Measurements from ENCODE around the gene C13orf42.

Gene C13orf42

DNA sequence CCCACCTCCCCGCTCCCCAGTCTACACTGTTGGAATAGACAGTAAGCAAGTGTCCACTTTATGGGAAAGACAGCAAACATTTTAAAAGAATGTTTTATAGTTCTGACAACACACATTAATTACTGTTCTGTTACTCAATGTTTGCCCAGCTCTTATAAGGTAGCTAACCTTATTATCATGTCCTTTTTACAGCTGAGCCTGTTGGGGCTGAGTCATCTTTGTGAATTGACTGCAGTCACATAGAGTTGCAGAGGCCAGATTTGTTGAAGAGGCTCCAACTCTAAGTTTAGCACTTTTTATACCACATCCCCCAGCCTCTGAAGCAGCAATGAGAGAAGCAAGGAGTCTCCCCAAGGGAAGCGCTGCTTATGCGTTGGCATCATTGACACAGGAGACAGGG is 76.2 kb downstream of the C13orf42 start:
- 93 to 100% methylated on average over 3 of the region's 3 CpGs for WGBS, 2 experiments (ENCODE audit: insufficient coverage in 2 of 2)
- no peaks in the 10 kb centered on the region for H3K4me1 ChIP-seq (ENCODE audit: control insufficient read depth, insufficient read depth, low read length, poor library complexity, severe bottlenecking)
- no peaks in the 10 kb centered on the region for H3K36me3 ChIP-seq (ENCODE audit: control insufficient read depth, insufficient read depth, low read length)
- no peaks in the 10 kb centered on the region for H3K9me3 ChIP-seq (ENCODE audit: control insufficient read depth, low read length)
- H3K4me3 ChIP-seq (ENCODE audit: extremely low read depth, insufficient read depth, low read length, poor library complexity, severe bottlenecking) = no peak overlapping the region
- H3K27ac ChIP-seq (ENCODE audit: low read depth, low read length, severe bottlenecking) = no peak overlapping the region

DNA sequence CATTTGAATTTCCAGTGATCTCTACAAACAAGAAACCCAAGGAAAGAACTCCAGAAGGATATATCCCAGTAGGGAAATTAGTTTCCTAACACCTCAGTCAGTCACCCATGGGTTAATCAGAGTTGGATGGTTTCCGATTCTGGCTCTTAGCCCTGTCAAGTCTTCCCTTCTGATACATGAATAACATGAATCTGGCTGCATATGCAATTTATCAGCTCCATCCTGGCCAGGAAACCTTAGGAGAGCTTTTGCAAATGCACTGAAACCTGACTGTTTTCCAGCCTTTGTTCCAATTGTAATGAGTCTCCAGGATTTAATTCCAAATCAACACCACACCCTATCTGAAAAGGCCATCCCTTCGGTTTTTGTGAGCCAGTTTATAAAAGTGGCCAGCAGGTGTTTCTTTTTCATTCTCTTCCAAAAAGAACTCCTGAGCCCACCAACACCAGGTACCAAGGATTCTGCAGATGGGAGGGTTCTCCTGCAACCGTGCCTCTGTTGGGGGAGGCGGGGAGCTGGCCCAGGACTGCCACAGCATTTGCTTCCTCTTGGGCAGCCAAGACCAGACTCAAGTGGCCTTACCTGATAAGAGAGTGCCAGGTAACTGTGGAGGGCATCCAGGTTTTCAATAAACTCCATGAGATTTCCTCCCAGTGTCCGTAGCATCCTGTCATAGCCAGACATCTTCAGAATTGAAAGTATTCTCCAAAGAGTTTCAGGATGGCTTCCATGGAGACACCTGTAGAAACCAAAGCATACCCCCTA is 77.5 kb downstream of the C13orf42 start:
- Histone ChIP-seq H3K27ac (ENCODE audit: low read depth, low read length, severe bottlenecking) (no peak overlapping the region), H3K36me3 (ENCODE audit: control insufficient read depth, insufficient read depth, low read length) (no peaks in the 10 kb centered on the region), H3K9me3 (ENCODE audit: control insufficient read depth, low read length) (no peaks in the 10 kb centered on the region), H3K4me1 (ENCODE audit: control insufficient read depth, insufficient read depth, low read length, poor library complexity, severe bottlenecking) (no peaks in the 10 kb centered on the region), H3K4me3 (ENCODE audit: extremely low read depth, insufficient read depth, low read length, poor library complexity, severe bottlenecking) (no peak overlapping the region)
- 71 to 96% methylated on average over 4 to 5 of the region's 5 CpGs for WGBS, 2 experiments (ENCODE audit: insufficient coverage in 2 of 2)

DNA sequence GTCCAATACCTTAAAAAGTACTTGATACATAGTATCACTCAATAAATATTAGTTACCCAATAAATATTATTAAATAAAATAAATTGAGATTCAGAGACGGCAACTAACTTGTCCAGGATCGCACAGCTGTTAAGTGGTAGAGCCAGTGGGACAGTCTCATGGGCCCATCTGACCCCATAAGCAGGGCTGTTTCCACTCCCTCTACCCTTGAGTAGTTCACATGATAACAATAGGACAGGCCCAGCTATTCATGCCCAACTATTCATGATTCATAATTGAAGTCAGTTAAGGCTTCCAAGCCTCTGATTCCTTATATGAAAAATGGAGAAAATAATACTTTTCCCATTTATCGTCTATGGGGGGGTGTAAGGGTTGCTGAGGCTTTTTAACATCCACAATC is 78.2 kb downstream of the C13orf42 start:
- Histone ChIP-seq H3K4me1 (ENCODE audit: control insufficient read depth, insufficient read depth, low read length, poor library complexity, severe bottlenecking) (no peaks in the 10 kb centered on the region), H3K4me3 (ENCODE audit: extremely low read depth, insufficient read depth, low read length, poor library complexity, severe bottlenecking) (no peak overlapping the region), H3K9me3 (ENCODE audit: control insufficient read depth, low read length) (no peaks in the 10 kb centered on the region), H3K27ac (ENCODE audit: low read depth, low read length, severe bottlenecking) (no peak overlapping the region), H3K36me3 (ENCODE audit: control insufficient read depth, insufficient read depth, low read length) (no peaks in the 10 kb centered on the region)
- WGBS, 2 experiments (ENCODE audit: insufficient coverage in 2 of 2) = 76% methylated on average over 2 of the region's 3 CpGs; no CpG with 5 or more reads in 1 of the 2 experiments
